Measurements from ENCODE around the gene FSIP1. TPM values are rescaled to one million over a fixed set of nuclear protein-coding genes. Genes with fewer than 3 reads are reported as not detected.

Gene FSIP1
- total RNA-seq, 1 experiment from 2014 or later, result 0.79 TPM

- DNase-seq (ENCODE audit: low read depth in 1 of 2, low spot score in 2 of 2), result no peak
- Histone ChIP-seq H3K36me3 (no peaks in the 10 kb centered on the region), H3K27me3 (replicated peaks) (no peaks in the 10 kb centered on the region), H3K9me3 (replicated peaks) (peaks cover 6% of the 10 kb centered on the region; the same call in 1 of the 2 replicates), H3K4me1 (replicated peaks) (no peaks in the 10 kb centered on the region), H3K27ac (no peak overlapping the region), H3K4me3 (no peak overlapping the region)
Measured at GRCh38 chr15:39609166-39609916, 173.3 kb downstream of the FSIP1 start.

- Histone ChIP-seq H3K9me3 (replicated peaks) (peaks cover 6% of the 10 kb centered on the region; the same call in 1 of the 2 replicates), H3K4me3 (no peak overlapping the region), H3K4me1 (replicated peaks) (no peaks in the 10 kb centered on the region), H3K36me3 (no peaks in the 10 kb centered on the region), H3K27ac (no peak overlapping the region), H3K27me3 (replicated peaks) (no peaks in the 10 kb centered on the region)
- no peak for DNase-seq (ENCODE audit: low read depth in 1 of 2, low spot score in 2 of 2)
Measured at GRCh38 chr15:39608185-39609139, 174.2 kb downstream of the FSIP1 start.

- Histone ChIP-seq H3K27ac (no peak overlapping the region), H3K4me3 (no peak overlapping the region), H3K9me3 (replicated peaks) (0 out of 2 replicates have a peak, but pooled peaks cover 3% of the 10 kb centered on the region), H3K27me3 (replicated peaks) (no peaks in the 10 kb centered on the region), H3K36me3 (no peaks in the 10 kb centered on the region), H3K4me1 (replicated peaks) (peaks cover 2% of the 10 kb centered on the region)
- DNase-seq (ENCODE audit: low read depth in 1 of 2, low spot score in 2 of 2), result no peak
Measured at GRCh38 chr15:39605146-39605545, 177.5 kb downstream of the FSIP1 start.

GRCh38 chr15:39602143-39602542 is 180.5 kb downstream of the FSIP1 start:
- Histone ChIP-seq H3K4me1 (replicated peaks) (peaks cover 16% of the 10 kb centered on the region), H3K27me3 (replicated peaks) (no peaks in the 10 kb centered on the region), H3K4me3 (no peak overlapping the region), H3K9me3 (replicated peaks) (no peaks in the 10 kb centered on the region), H3K36me3 (peaks cover 13% of the 10 kb centered on the region), H3K27ac (no peak overlapping the region)
- DNase-seq (ENCODE audit: low read depth in 1 of 2, low spot score in 2 of 2), result no peak

GRCh38 chr15:39599871-39600270 is 182.8 kb downstream of the FSIP1 start:
- peaks cover 24% of the 10 kb centered on the region for H3K4me1 ChIP-seq (replicated peaks)
- H3K4me3 ChIP-seq, result no peak overlapping the region
- peaks cover 33% of the 10 kb centered on the region for H3K36me3 ChIP-seq
- H3K9me3 ChIP-seq (replicated peaks), result no peaks in the 10 kb centered on the region
- H3K27ac ChIP-seq, result 0 out of 2 replicates have a peak overlapping the region, but pooled peaks have one; percentile 8
- H3K27me3 ChIP-seq (replicated peaks), result no peaks in the 10 kb centered on the region
- DNase-seq (ENCODE audit: low read depth in 1 of 2, low spot score in 2 of 2), result peak in 1 of 2 experiments; percentile 57

- H3K27me3 ChIP-seq (replicated peaks), result no peaks in the 10 kb centered on the region
- H3K4me3 ChIP-seq, result no peak overlapping the region
- no peaks in the 10 kb centered on the region for H3K9me3 ChIP-seq (replicated peaks)
- H3K27ac ChIP-seq, result 0 out of 2 replicates have a peak overlapping the region, but pooled peaks have one; percentile 8
- H3K36me3 ChIP-seq, result peaks cover 40% of the 10 kb centered on the region
- peak in 1 of 2 experiments; percentile 43 for DNase-seq (ENCODE audit: low read depth in 1 of 2, low spot score in 2 of 2)
- H3K4me1 ChIP-seq (replicated peaks), result peaks cover 31% of the 10 kb centered on the region
Measured at GRCh38 chr15:39598958-39599845, 183.4 kb downstream of the FSIP1 start.

GRCh38 chr15:39598186-39598850 is 184.3 kb downstream of the FSIP1 start:
- DNase-seq (ENCODE audit: low read depth in 1 of 2, low spot score in 2 of 2), result peak in 1 of 2 experiments; percentile 45
- H3K4me3 ChIP-seq, result no peak overlapping the region
- no peaks in the 10 kb centered on the region for H3K9me3 ChIP-seq (replicated peaks)
- peaks cover 49% of the 10 kb centered on the region for H3K36me3 ChIP-seq
- peaks cover 40% of the 10 kb centered on the region for H3K4me1 ChIP-seq (replicated peaks)
- H3K27ac ChIP-seq, result peak overlapping the region; percentile 9; the same call in 1 of the 2 replicates
- no peaks in the 10 kb centered on the region for H3K27me3 ChIP-seq (replicated peaks)

- H3K36me3 ChIP-seq, result peaks cover 55% of the 10 kb centered on the region
Measured at GRCh38 chr15:39597751-39598185, 184.9 kb downstream of the FSIP1 start.

GRCh38 chr15:39597336-39597735 is 185.3 kb downstream of the FSIP1 start:
- peaks cover 49% of the 10 kb centered on the region for H3K4me1 ChIP-seq (replicated peaks)
- H3K9me3 ChIP-seq (replicated peaks), result no peaks in the 10 kb centered on the region
- peaks cover 59% of the 10 kb centered on the region for H3K36me3 ChIP-seq
- no peak overlapping the region for H3K4me3 ChIP-seq
- DNase-seq (ENCODE audit: low read depth in 1 of 2, low spot score in 2 of 2), result no peak
- H3K27ac ChIP-seq, result no peak overlapping the region
- H3K27me3 ChIP-seq (replicated peaks), result no peaks in the 10 kb centered on the region

More at GRCh38 chr15:39597751-39598185, 184.9 kb downstream of the FSIP1 start:
- Histone ChIP-seq H3K27ac (peak overlapping the region; percentile 9; the same call in 1 of the 2 replicates), H3K27me3 (replicated peaks) (no peaks in the 10 kb centered on the region), H3K4me3 (no peak overlapping the region), H3K9me3 (replicated peaks) (no peaks in the 10 kb centered on the region), H3K4me1 (replicated peaks) (peaks cover 45% of the 10 kb centered on the region)
- DNase-seq (ENCODE audit: low read depth in 1 of 2, low spot score in 2 of 2), result peak in 1 of 2 experiments; percentile 40

GRCh38 chr15:39596358-39597051 is 186.1 kb downstream of the FSIP1 start:
- H3K9me3 ChIP-seq (replicated peaks), result no peaks in the 10 kb centered on the region
- H3K27me3 ChIP-seq (replicated peaks), result no peaks in the 10 kb centered on the region
- H3K27ac ChIP-seq, result no peak overlapping the region
- peaks cover 51% of the 10 kb centered on the region for H3K4me1 ChIP-seq (replicated peaks)
- peaks cover 67% of the 10 kb centered on the region for H3K36me3 ChIP-seq
- DNase-seq (ENCODE audit: low read depth in 1 of 2, low spot score in 2 of 2), result peak in 1 of 2 experiments; percentile 14
- no peak overlapping the region for H3K4me3 ChIP-seq

GRCh38 chr15:39595338-39596221 is 187.1 kb downstream of the FSIP1 start:
- no peaks in the 10 kb centered on the region for H3K9me3 ChIP-seq (replicated peaks)
- peaks cover 57% of the 10 kb centered on the region for H3K4me1 ChIP-seq (replicated peaks)
- H3K27me3 ChIP-seq (replicated peaks), result no peaks in the 10 kb centered on the region
- H3K36me3 ChIP-seq, result peaks cover 76% of the 10 kb centered on the region
- DNase-seq (ENCODE audit: low read depth in 1 of 2, low spot score in 2 of 2), result peak in 1 of 2 experiments; percentile 15
- H3K27ac ChIP-seq, result no peak overlapping the region
- no peak overlapping the region for H3K4me3 ChIP-seq

Data from SJSA1 (cell line).